ENCODE data around the gene HDAC4. TPM values are rescaled to one million over a fixed set of nuclear protein-coding genes. Genes with fewer than 3 reads are reported as not detected.

Gene HDAC4
- total RNA-seq, 8 experiments from 2014 or later = 12.2 to 55.7 (median 18.1) TPM

DNA sequence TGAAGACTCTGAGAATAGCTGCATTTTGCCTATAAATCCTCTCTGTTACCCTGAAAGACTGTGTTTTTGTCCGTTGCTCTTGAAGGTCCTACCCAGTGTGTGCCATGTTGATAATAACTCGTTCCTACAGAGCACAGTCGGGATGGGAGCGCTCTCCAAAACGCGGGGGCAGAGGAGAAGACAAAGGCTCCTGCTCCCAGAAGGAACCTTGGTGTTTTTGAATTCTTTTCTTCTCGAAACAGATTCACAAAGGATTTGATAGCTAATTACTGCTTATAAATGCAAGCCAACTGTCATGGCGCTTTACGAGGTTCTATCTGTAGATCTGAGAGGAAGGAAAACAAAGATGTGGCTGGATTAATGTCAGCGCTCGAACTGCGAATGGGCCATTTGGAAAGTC lies 19.3 kb upstream of the HDAC4 start:
- H3K4me1 ChIP-seq (replicated peaks in 1 of 2) = peaks cover 0 to 13% of the 10 kb centered on the region in 2 donors
- in situ Hi-C loops (cut with MboI; ENCODE audit: low pct_unique_long_range_greater_than_20kb in 2 of 9, low sequenced_read_pairs in 9 of 9, unreplicated experiment in 9 of 9) = no loop called here
- H3K4me3 ChIP-seq = no peak overlapping the region
- no peak for ATAC-seq (replicated peaks in 6 of 8)
- H3K27ac ChIP-seq = no peak overlapping the region
- 13 to 100% (median 73%) methylated on average over 1 to 12 of the region's 12 CpGs; no CpG with 5 or more reads in 1 of the 10 experiments for WGBS, 10 experiments

DNA sequence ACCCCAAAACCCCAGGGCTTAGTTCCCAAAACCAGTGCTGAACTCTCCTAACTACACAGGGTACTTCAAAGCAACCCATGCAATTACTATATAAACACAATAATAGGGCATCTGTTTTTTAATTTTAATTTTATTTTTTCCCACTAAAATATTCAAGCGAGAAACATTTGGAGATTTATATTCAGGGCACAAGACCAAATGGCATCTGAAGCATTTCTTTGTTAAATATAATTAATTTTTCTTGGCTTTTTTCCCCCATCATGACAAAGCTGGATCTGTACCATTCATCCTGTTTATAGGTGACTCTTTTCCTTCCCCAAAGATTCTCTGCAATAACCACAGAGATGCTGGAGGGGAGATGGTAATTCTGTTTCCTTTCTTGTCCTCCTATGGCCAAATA lies 18.1 kb upstream of the HDAC4 start:
- ATAC-seq (replicated peaks in 6 of 8) = no peak
- peaks cover 0 to 13% of the 10 kb centered on the region in 2 donors for H3K4me1 ChIP-seq (replicated peaks in 1 of 2)
- in situ Hi-C loops (cut with MboI; ENCODE audit: low pct_unique_long_range_greater_than_20kb in 2 of 9, low sequenced_read_pairs in 9 of 9, unreplicated experiment in 9 of 9) = no loop called here
- no peak overlapping the region for H3K27ac ChIP-seq
- H3K4me3 ChIP-seq = no peak overlapping the region
- 0 to 100% (median 69%) methylated on average over 1 of the region's 1 CpG; no CpG with 5 or more reads in 2 of the 10 experiments for WGBS, 10 experiments

DNA sequence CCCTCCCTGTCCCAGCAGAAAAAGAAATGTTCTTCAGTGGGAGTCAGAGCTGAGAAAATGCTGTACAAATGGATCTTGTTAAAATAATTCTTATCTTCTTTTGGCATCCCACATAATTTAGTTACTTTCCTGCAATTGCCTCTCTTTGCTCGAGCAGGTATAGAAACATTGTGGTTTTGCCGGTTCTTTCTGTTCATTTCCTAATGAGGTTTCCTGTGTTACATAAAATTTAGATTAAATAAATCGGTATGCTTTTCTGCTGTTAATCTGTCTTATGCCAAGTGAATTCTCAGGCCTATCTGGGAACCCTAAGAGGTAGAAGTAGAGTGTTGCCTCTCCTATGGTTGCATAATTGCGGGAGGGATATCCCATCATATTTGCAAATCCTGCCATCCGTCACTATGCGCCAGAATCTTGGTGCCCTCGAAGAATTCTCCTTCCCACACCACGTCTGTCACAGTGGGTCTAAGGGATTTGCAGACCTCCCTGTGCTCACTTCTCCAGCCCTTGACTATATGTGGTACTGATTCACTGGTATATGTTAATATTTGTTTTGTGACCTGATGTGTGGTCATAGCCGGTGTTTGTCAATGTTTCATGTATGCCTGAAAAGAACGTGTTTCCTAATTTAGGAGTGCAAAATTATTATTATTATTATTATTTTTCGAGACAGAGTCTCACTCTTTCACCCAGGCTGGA lies 12.2 kb upstream of the HDAC4 start:
- 50 to 100% (median 74%) methylated on average over 1 to 7 of the region's 11 CpGs for WGBS, 10 experiments
- H3K4me1 ChIP-seq (replicated peaks in 1 of 2) = no peaks in the 10 kb centered on the region
- no peak overlapping the region for H3K4me3 ChIP-seq
- H3K27ac ChIP-seq = no peak overlapping the region
- in situ Hi-C loops (cut with MboI; ENCODE audit: low pct_unique_long_range_greater_than_20kb in 2 of 9, low sequenced_read_pairs in 9 of 9, unreplicated experiment in 9 of 9) = no loop called here
- ATAC-seq (replicated peaks in 6 of 8) = no peak

DNA sequence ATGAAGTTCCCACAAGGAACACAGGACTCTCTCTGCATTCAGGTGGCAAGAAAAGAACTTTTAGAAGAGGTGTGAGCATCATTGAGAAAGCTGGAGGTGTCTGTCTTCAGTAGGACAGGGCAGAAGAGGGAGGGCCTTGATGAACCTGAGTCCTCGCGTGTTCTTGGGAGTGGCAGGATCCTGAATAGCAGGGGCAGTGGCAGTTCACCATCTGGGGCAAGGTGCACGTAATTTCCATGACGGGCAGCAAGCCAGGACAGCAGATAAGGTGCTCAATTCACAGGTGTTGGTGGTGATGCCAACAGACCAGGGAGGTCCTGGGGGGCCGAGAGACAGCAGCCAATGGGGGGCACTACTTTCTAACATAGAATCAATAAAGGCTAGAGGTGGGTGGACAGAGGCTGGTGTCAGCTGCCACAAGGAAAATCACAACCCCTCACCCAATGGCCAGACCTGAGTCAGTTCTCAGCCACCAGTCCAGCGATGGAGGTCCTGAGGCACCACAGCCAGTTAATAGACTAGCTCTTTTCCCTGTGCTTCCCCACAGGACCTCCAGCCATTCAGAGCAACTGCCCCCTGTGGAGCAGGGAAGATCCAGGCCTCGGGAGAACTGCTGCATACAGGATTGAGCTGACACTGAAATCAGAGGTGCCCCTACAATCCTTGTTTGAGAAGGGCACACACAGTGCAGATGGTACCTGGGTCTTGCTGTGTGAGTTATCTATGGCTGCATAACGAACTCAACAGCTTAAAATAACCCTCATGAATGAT lies 10.9 kb upstream of the HDAC4 start:
- no peak overlapping the region for H3K27ac ChIP-seq
- in situ Hi-C loops (cut with MboI; ENCODE audit: low pct_unique_long_range_greater_than_20kb in 2 of 9, low sequenced_read_pairs in 9 of 9, unreplicated experiment in 9 of 9) = no loop called here
- WGBS, 10 experiments = 0 to 100% (median 73%) methylated on average over 1 to 5 of the region's 8 CpGs; no CpG with 5 or more reads in 2 of the 10 experiments
- no peak overlapping the region for H3K4me3 ChIP-seq
- ATAC-seq (replicated peaks in 6 of 8) = no peak
- no peaks in the 10 kb centered on the region for H3K4me1 ChIP-seq (replicated peaks in 1 of 2)

DNA sequence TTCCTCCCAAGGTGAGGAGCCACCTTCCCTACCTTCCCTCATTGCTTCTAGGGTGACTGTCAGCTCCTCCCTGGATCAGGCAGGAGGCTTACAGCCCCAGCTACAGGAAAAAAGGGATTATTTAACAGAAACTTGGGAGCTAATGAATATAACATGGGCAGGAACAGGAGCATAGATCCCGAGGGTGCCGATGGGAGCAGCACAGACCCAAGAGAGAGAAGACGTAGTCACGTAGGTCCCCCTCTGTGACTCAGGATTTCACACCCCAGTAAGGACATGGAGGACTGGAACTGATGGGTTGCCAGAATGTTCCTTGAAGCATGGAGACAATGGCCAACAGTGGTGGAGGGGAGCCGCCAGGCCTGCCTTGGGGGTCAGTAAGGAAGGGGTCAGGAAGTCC lies 10.3 kb upstream of the HDAC4 start:
- Histone ChIP-seq H3K4me3 (no peak overlapping the region), H3K4me1 (replicated peaks in 1 of 2) (no peaks in the 10 kb centered on the region), H3K27ac (no peak overlapping the region)
- ATAC-seq (replicated peaks in 6 of 8) = no peak
- in situ Hi-C loops (cut with MboI; ENCODE audit: low pct_unique_long_range_greater_than_20kb in 2 of 9, low sequenced_read_pairs in 9 of 9, unreplicated experiment in 9 of 9) = no loop called here
- WGBS, 10 experiments = 60 to 94% (median 80%) methylated on average over 1 to 5 of the region's 5 CpGs; no CpG with 5 or more reads in 2 of the 10 experiments

DNA sequence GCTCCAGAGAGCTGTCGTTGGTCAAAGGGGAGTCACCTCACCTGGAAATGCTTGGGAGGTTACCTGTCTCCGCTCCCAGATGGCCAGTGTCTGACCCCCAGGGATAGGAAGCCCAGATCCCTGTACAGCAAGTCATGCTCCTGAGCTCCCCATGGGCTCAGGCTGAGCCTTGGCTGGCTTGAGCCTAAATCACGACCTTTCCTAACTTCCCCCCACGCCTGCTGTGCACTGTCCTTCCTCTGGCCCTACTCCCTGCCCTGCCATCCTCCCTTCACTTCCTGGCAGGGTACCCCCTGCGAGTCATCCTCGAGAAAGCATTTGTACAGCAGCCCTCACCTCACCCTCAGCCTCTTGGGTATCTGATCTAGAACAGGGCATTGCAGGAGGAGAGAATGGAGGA lies 9.2 kb upstream of the HDAC4 start:
- ATAC-seq (replicated peaks in 6 of 8) = no peak
- Histone ChIP-seq H3K4me3 (no peak overlapping the region), H3K4me1 (replicated peaks in 1 of 2) (no peaks in the 10 kb centered on the region), H3K27ac (no peak overlapping the region)
- 0 to 86% (median 40%) methylated on average over 1 to 6 of the region's 6 CpGs; no CpG with 5 or more reads in 5 of the 10 experiments for WGBS, 10 experiments
- in situ Hi-C loops (cut with MboI; ENCODE audit: low pct_unique_long_range_greater_than_20kb in 2 of 9, low sequenced_read_pairs in 9 of 9, unreplicated experiment in 9 of 9) = no loop called here

DNA sequence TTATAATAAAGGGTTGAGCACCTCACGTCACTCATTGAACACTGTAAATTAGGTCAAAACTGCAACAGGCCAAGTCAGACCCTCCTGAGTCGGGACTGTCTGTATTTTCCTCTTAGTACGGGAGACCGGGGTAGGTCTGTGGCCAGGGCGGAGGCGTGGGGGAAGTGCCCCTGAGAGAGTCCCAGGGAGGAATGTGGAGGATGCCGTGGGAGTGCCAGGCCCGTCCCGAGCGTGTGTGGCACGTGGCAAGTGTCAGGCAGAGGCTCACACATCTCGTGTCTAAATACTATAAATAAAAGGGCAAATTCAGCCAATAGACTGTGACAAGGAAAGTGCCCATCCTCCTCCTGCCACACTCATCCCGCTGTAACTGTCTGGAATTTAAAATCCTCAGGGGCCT lies 6.3 kb upstream of the HDAC4 start:
- no peak for ATAC-seq (replicated peaks in 6 of 8)
- in situ Hi-C loops (cut with MboI; ENCODE audit: low pct_unique_long_range_greater_than_20kb in 2 of 9, low sequenced_read_pairs in 9 of 9, unreplicated experiment in 9 of 9) = no loop called here
- WGBS, 10 experiments = 60 to 100% (median 81%) methylated on average over 1 to 7 of the region's 13 CpGs; no CpG with 5 or more reads in 5 of the 10 experiments
- Histone ChIP-seq H3K4me1 (replicated peaks in 1 of 2) (peaks cover 2 to 4% of the 10 kb centered on the region in 2 donors), H3K27ac (no peak overlapping the region), H3K4me3 (no peak overlapping the region)

DNA sequence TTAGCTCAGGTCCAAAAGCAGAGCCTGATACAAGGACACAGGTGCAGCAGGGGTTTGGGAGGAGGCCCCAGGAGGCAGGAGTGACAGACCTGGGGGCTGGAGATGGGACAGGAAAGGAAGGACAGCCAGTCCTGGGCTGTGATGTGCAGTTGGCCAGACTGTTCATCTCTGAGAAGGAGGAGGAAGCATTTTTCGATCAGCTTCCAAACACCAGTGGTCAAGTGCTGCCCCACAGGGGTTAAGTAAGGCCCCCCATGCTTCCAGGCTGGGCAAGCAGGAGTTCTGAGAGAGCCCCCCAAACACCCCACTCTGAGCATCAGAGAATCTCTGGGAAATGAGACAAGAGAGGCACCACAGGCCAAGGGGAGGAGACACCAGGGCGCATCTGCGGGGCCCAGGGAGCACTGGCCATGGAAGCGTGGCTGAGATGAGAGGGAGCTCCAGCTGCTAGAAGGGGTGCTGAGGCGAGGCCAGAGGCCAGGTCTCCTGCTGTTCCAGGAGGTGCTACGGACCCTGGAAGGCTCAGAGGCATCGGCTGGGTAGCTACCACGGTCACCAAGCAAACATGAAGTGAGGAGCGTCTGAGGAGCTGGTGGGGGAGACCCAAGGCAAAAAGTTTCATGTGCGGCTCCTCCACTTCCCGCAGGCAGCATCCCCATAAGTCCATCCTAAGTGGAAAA lies 5.6 kb upstream of the HDAC4 start:
- 55 to 100% (median 93%) methylated on average over 1 to 9 of the region's 11 CpGs; no CpG with 5 or more reads in 4 of the 10 experiments for WGBS, 10 experiments
- ATAC-seq (replicated peaks in 6 of 8) = no peak
- H3K27ac ChIP-seq = no peak overlapping the region

DNA sequence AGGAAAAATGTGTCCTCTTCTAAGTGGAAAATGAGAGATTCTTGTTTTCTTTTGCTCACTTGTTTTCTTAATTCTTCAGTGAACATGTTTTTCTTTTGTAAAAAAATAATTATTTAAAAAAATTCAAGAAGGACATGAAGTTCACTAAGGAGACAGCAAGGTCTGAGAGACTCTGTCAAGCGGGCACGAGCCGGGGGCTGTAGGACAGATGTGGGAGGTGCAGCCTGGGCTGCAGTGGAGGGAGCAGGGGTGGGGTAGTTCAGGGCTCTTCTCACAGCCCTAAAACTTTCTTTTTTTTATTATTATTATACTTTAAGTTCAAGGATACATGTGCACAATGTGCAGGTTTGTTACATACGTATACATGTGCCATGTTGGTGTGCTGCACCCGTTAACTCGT lies 4.3 kb upstream of the HDAC4 start:
- 40 to 88% (median 80%) methylated on average over 1 to 6 of the region's 6 CpGs; no CpG with 5 or more reads in 3 of the 10 experiments for WGBS, 10 experiments
- no peak overlapping the region for H3K27ac ChIP-seq
- no peak overlapping the region for H3K4me3 ChIP-seq
- in situ Hi-C loops (cut with MboI; ENCODE audit: low pct_unique_long_range_greater_than_20kb in 2 of 9, low sequenced_read_pairs in 9 of 9, unreplicated experiment in 9 of 9) = no loop called here
- ATAC-seq (replicated peaks in 6 of 8) = no peak
- H3K4me1 ChIP-seq (replicated peaks in 1 of 2) = peaks cover 3 to 4% of the 10 kb centered on the region in 2 donors

More for the DNA sequence above, 5.6 kb upstream of the HDAC4 start:
- in situ Hi-C loops (cut with MboI; ENCODE audit: low pct_unique_long_range_greater_than_20kb in 2 of 9, low sequenced_read_pairs in 9 of 9, unreplicated experiment in 9 of 9) = no loop called here
- Histone ChIP-seq H3K4me1 (replicated peaks in 1 of 2) (peaks cover 3 to 4% of the 10 kb centered on the region in 2 donors), H3K4me3 (no peak overlapping the region)

DNA sequence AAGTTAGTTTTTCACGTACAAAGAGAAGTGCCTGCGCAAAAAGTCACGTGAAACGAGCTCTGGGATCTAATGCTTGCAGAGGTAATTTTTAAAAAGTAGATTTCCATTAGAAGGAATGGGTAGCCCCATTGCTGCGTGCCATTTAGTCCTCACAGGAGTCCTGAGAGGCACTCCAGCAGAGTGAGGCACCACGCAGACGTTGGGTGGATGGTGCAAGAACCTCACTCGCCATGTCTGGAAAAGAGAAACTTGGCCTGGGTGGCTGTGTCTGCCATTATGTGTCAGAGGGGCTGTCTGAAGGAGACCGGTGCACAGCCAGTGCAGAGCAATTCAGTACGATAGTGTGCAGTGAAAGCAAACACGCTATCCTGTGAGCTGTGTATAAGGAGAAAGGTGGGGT lies 1.8 kb upstream of the HDAC4 start:
- in situ Hi-C loops (cut with MboI; ENCODE audit: low pct_unique_long_range_greater_than_20kb in 2 of 9, low sequenced_read_pairs in 9 of 9, unreplicated experiment in 9 of 9) = no loop called here
- Histone ChIP-seq H3K4me1 (replicated peaks in 1 of 2) (peaks cover 17 to 20% of the 10 kb centered on the region in 2 donors), H3K4me3 (no peak overlapping the region), H3K27ac (no peak overlapping the region)
- WGBS, 10 experiments = 67 to 100% (median 97%) methylated on average over 2 to 8 of the region's 11 CpGs; no CpG with 5 or more reads in 1 of the 10 experiments
- ATAC-seq (replicated peaks in 6 of 8) = no peak

DNA sequence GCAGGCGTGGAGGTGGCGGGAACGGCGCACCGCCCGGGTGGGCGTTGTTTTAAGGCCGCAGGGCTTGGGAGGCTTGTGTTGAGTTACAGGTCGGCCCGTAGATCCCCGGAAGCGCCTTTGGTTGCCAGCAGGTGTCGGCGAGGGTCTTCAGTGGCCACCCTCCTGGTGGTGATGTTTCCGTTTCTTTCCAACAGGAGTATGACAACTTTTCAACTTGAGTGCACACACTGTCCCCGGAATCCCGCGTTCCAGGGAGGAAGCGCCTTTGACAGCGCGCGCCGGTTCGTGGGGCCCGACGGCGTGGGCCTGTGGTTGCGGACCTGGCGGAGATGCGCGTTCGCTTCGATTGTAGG lies 1.0 kb upstream of the HDAC4 start:
- Histone ChIP-seq H3K27ac (peak overlapping the region; percentile 99), H3K4me3 (peak overlapping the region; percentile 60 to 97 (median 84)), H3K4me1 (replicated peaks in 1 of 2) (peaks cover 21 to 24% of the 10 kb centered on the region in 2 donors)
- in situ Hi-C loops (cut with MboI; ENCODE audit: low pct_unique_long_range_greater_than_20kb in 2 of 9, low sequenced_read_pairs in 9 of 9, unreplicated experiment in 9 of 9) = no loop called here
- ATAC-seq (replicated peaks in 6 of 8) = peak in 7 of 8 experiments; percentile 0 to 19 (median 11)
- 0 to 14% (median 3%) methylated on average over 1 to 16 of the region's 33 CpGs; no CpG with 5 or more reads in 2 of the 10 experiments for WGBS, 10 experiments

DNA sequence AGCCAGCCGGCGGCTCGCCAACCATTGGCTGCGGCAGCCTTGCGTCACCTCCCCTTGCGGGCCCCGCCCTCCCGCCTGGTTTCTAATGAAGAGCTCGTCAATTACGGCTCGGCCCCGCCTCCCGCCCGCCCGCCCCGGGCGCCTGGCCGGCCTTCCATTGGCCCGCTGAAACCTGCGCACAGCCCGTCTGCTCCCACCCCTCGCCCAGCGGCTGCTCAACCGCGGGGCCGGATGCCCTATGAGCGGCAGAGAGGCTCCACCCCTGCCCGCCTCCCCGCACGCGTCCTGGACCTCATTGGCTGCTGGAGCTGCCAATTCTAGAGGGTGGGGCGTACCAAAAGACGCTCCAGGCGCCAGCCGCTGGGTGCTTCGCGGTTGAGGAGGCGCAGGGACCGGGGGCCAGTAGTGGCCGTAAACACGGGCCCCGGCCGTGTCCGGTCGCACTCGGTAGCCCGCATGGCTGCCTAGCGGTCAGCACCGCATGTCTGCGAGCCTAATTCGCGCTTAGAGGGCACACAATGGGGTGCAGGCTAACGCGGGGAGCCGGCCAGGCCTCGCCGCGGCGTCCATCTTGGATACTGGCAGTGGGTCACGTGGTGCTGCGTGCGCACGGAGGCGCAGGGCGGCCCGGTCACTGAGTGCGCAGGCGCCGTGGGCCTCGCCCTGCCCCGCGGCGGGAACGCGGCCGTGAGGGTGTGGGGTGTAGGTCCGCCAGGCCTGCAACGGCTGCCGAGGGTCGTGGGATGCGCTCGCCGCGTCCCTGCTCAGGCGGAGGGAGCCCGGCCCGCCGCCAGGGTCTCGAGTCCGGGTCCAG lies 454 bp upstream of the HDAC4 start:
- H3K27ac ChIP-seq = peak overlapping the region; percentile 99
- peak overlapping the region; percentile 60 to 97 (median 84) for H3K4me3 ChIP-seq
- in situ Hi-C loops (cut with MboI; ENCODE audit: low pct_unique_long_range_greater_than_20kb in 2 of 9, low sequenced_read_pairs in 9 of 9, unreplicated experiment in 9 of 9) = no loop called here
- peaks cover 21 to 24% of the 10 kb centered on the region in 2 donors for H3K4me1 ChIP-seq (replicated peaks in 1 of 2)
- peak; percentile 85 to 93 (median 89) for ATAC-seq (replicated peaks in 6 of 8)
- WGBS, 10 experiments = 0 to 3% (median 0%) methylated on average over 2 to 8 of the region's 90 CpGs; no CpG with 5 or more reads in 7 of the 10 experiments

Data from motor neuron (in vitro differentiated cells).